CD14-positive monocyte (primary cell): ENCODE data around the gene EPB41. TPM values are rescaled to one million over a fixed set of nuclear protein-coding genes. Genes with fewer than 3 reads are reported as not detected.

Source experiments
- DNase-seq, 3 donors: peaks; one replicate each; pipeline ENCODE4 v3.0.0-alpha.2; 2011 to 2022
- H2AFZ ChIP-seq: 2 replicates; pipeline ENCODE4 v1.6.0; 2012; ENCODE audit warnings: mild to moderate bottlenecking, low read depth, low read length, inconsistent platforms; ENCODE audit not compliant: insufficient read depth, poor library complexity, severe bottlenecking
- H3K27ac ChIP-seq, 2 donors: 1 replicate in 1 of 2; 2 replicates in 1 of 2; pipeline ENCODE4 v1.5.1; 2012 to 2013; ENCODE audit warnings: low read length in 2 of 2, control low read depth in 1 of 2, inconsistent platforms in 1 of 2, low read depth in 1 of 2, mild to moderate bottlenecking in 1 of 2
- H3K27me3 ChIP-seq, 2 donors: one replicate each; pipeline versions ENCODE4 v1.6.0 to v1.6.1; 2011 to 2013; ENCODE audit warnings: low read length in 2 of 2; ENCODE audit not compliant: control insufficient read depth in 2 of 2, insufficient read depth in 2 of 2
- H3K36me3 ChIP-seq, 2 donors: replicated peaks in 1 of 2; 1 replicate in 1 of 2; 2 replicates in 1 of 2; pipeline versions ENCODE4 v1.5.1 to v1.6.1; 2012 to 2013; ENCODE audit warnings: low read length in 2 of 2, control low read depth in 1 of 2, inconsistent platforms in 1 of 2, mild to moderate bottlenecking in 1 of 2; ENCODE audit not compliant: insufficient read depth in 2 of 2, control insufficient read depth in 1 of 2
- H3K4me1 ChIP-seq, 2 donors: 1 replicate in 1 of 2; 2 replicates in 1 of 2; pipeline versions ENCODE4 v1.5.1 to v1.6.1; 2012 to 2013; ENCODE audit warnings: low read length in 2 of 2, control low read depth in 1 of 2, inconsistent platforms in 1 of 2, mild to moderate bottlenecking in 1 of 2, moderate library complexity in 1 of 2; ENCODE audit not compliant: insufficient read depth in 2 of 2, control insufficient read depth in 1 of 2
- H3K4me2 ChIP-seq: replicated peaks from 2 replicates; pipeline ENCODE3; 2012; ENCODE audit warnings: low read length, moderate library complexity, mild to moderate bottlenecking; ENCODE audit not compliant: poor library complexity, severe bottlenecking; ENCODE audit errors: extremely low read depth
- H3K4me3 ChIP-seq, 3 experiments: fragments of 200-600 bp in 1 of 3; sonication (generic) in 1 of 3; replicated peaks in 1 of 3; 1 replicate in 2 of 3; 2 replicates in 1 of 3; pipeline ENCODE4 v1.5.1; 2011 to 2013; ENCODE audit warnings: low read length in 3 of 3, mild to moderate bottlenecking in 3 of 3, control low read depth in 2 of 3, low read depth in 2 of 3, inconsistent platforms in 1 of 3, moderate library complexity in 1 of 3
- H3K79me2 ChIP-seq: 2 replicates; pipeline ENCODE4 v1.6.0; 2012; ENCODE audit warnings: mild to moderate bottlenecking, control low read depth, inconsistent platforms, low read length, moderate library complexity; ENCODE audit not compliant: insufficient read depth
- H3K9ac ChIP-seq: 2 replicates; pipeline ENCODE4 v1.6.0; 2017; ENCODE audit warnings: low read length, mild to moderate bottlenecking; ENCODE audit not compliant: insufficient read depth, poor library complexity, severe bottlenecking
- H3K9me3 ChIP-seq, 2 donors: replicated peaks in 1 of 2; 1 replicate in 1 of 2; 2 replicates in 1 of 2; pipeline versions ENCODE4 v1.5.1 to v1.6.1; 2012 to 2013; ENCODE audit warnings: low read length in 2 of 2, control low read depth in 1 of 2; ENCODE audit not compliant: control insufficient read depth in 1 of 2, insufficient read depth in 1 of 2
- H4K20me1 ChIP-seq: 2 replicates; pipeline ENCODE4 v1.6.0; 2012; ENCODE audit warnings: mild to moderate bottlenecking, low read length, control low read depth, moderate library complexity; ENCODE audit not compliant: insufficient read depth
- H3K27ac Mint-ChIP-seq, 7 donors: one replicate each; pipeline ENCODE4 v1.8.0; 2020; ENCODE audit warnings: mild to moderate bottlenecking in 7 of 7, mixed read lengths in 7 of 7, moderate library complexity in 6 of 7, inconsistent platforms in 2 of 7
- H3K27me3 Mint-ChIP-seq, 3 donors: one replicate each; pipeline ENCODE4 v1.8.0; 2021 to 2022; ENCODE audit warnings: low read depth in 3 of 3, mild to moderate bottlenecking in 3 of 3, mixed read lengths in 3 of 3, moderate library complexity in 3 of 3, inconsistent platforms in 1 of 3
- H3K36me3 Mint-ChIP-seq, 2 donors: one replicate each; pipeline ENCODE4 v1.8.0; 2020; ENCODE audit warnings: mixed read lengths in 2 of 2, inconsistent platforms in 1 of 2, mild to moderate bottlenecking in 1 of 2
- H3K4me1 Mint-ChIP-seq: one replicate; pipeline ENCODE4 v1.8.0; 2020; ENCODE audit warnings: mild to moderate bottlenecking, mixed read lengths
- H3K4me3 Mint-ChIP-seq, 2 donors: one replicate each; pipeline ENCODE4 v1.8.0; 2020; ENCODE audit warnings: mild to moderate bottlenecking in 2 of 2, mixed read lengths in 2 of 2, moderate library complexity in 1 of 2
- H3K9me3 Mint-ChIP-seq, 7 donors: one replicate each; pipeline ENCODE4 v1.8.0; 2020 to 2022; ENCODE audit warnings: mixed read lengths in 7 of 7, mild to moderate bottlenecking in 6 of 7, moderate library complexity in 6 of 7, inconsistent platforms in 2 of 7
- CTCF ChIP-seq: fragments of 200-600 bp; IDR thresholded peaks from one replicate; pipeline ENCODE4 v1.8.0; 2022; ENCODE audit warnings: antibody characterized with exemption, mild to moderate bottlenecking
- WGBS: methylation state at CpG from one replicate; pipeline ENCODE4 v1.1.5; 2013; ENCODE audit warnings: missing lambda C conversion rate; ENCODE audit not compliant: insufficient coverage; 5-methylcytosine and 5-hydroxymethylcytosine counted together
- intact Hi-C, 2 donors: fragments of 100-400 bp; cut with micrococcal nuclease; formaldehyde crosslinking; loops; one replicate each; pipeline versions ENCODE4 v1.15.0 to v1.15.1; 2023
- polyA plus RNA-seq, 3 donors: library from polyadenylated mRNA; depleted of rRNA in 1 of 3; unstranded in 2 of 3; stranded (reverse) in 1 of 3; fragments of 300-500 nt in 2 of 3; fragments of >200 nt in 1 of 3; fragmentation: Illumina TruSeq in 2 of 3; gene quantifications; 1 replicate in 2 of 3; 2 replicates in 1 of 3; pipeline ENCODE4 v1.2.3, GENCODE V29; 2012 to 2021

Gene EPB41
- polyA plus RNA-seq, 3 donors: 11.3 to 19.4 (median 18.9) TPM

- no peak for DNase-seq
- Mint-ChIP-seq H3K4me3 (no peak overlapping the region), H3K27me3 (peaks cover 0 to 2% (median 0%) of the 10 kb centered on the region in 3 donors), H3K4me1 (no peaks in the 10 kb centered on the region), H3K9me3 (peaks cover 0 to 1% (median 0%) of the 10 kb centered on the region in 7 donors), H3K27ac (no peak overlapping the region), H3K36me3 (peaks cover 68 to 78% of the 10 kb centered on the region in 2 donors)
- Histone ChIP-seq H3K79me2 (peaks cover 24% of the 10 kb centered on the region), H3K36me3 (peaks cover 83 to 94% of the 10 kb centered on the region in 2 donors), H3K27ac (no peak overlapping the region), H3K4me3 (no peak overlapping the region), H3K4me1 (no peaks in the 10 kb centered on the region), H3K4me2 (no peak overlapping the region), H4K20me1 (peaks cover 94% of the 10 kb centered on the region), H3K9me3 (no peaks in the 10 kb centered on the region), H3K27me3 (no peaks in the 10 kb centered on the region), H3K9ac (no peak overlapping the region), H2AFZ (no peak overlapping the region)
- 100% methylated on average over 2 of the region's 3 CpGs for WGBS
- intact Hi-C loops: no loop called here
- no peak for TF ChIP-seq CTCF
These were observed 242.9 kb downstream of the EPB41 start for GRCh38 chr1:29157269-29157601.

GRCh38 chr1:29159773-29160172 lies 245.4 kb downstream of the EPB41 start:
- intact Hi-C loops: no loop called here
- no CpG with 5 or more reads among the region's 3 CpGs for WGBS
- Mint-ChIP-seq H3K27ac (peak overlapping the region in 2 of 7 donors; percentile 53 to 74), H3K9me3 (peaks cover 0 to 1% (median 0%) of the 10 kb centered on the region in 7 donors), H3K36me3 (peaks cover 57 to 75% of the 10 kb centered on the region in 2 donors), H3K27me3 (peaks cover 0 to 2% (median 0%) of the 10 kb centered on the region in 3 donors), H3K4me1 (peaks cover 2% of the 10 kb centered on the region), H3K4me3 (no peak overlapping the region)
- no peak overlapping the region for H3K4me3 ChIP-seq
- no peak overlapping the region for H3K4me2 ChIP-seq
- TF ChIP-seq CTCF: no peak
- H3K27me3 ChIP-seq: no peaks in the 10 kb centered on the region
- H3K4me1 ChIP-seq: no peaks in the 10 kb centered on the region
- peaks cover 100% of the 10 kb centered on the region for H4K20me1 ChIP-seq
- H3K9me3 ChIP-seq: no peaks in the 10 kb centered on the region
- H3K36me3 ChIP-seq: peaks cover 76 to 94% of the 10 kb centered on the region in 2 donors
- DNase-seq: no peak
- no peak overlapping the region for H3K27ac ChIP-seq
- no peak overlapping the region for H3K9ac ChIP-seq
- peaks cover 49% of the 10 kb centered on the region for H3K79me2 ChIP-seq
- no peak overlapping the region for H2AFZ ChIP-seq
